ENCODE measurements around the gene CAPN5. TPM values are rescaled to one million over a fixed set of nuclear protein-coding genes. Genes with fewer than 3 reads are reported as not detected.

Gene CAPN5
- total and polyA plus RNA-seq, 2 of the 13 experiments (the other 11 are each of a cell fraction or from before 2014, with no cell fraction given), result 0.27 to 1.2 TPM

DNA sequence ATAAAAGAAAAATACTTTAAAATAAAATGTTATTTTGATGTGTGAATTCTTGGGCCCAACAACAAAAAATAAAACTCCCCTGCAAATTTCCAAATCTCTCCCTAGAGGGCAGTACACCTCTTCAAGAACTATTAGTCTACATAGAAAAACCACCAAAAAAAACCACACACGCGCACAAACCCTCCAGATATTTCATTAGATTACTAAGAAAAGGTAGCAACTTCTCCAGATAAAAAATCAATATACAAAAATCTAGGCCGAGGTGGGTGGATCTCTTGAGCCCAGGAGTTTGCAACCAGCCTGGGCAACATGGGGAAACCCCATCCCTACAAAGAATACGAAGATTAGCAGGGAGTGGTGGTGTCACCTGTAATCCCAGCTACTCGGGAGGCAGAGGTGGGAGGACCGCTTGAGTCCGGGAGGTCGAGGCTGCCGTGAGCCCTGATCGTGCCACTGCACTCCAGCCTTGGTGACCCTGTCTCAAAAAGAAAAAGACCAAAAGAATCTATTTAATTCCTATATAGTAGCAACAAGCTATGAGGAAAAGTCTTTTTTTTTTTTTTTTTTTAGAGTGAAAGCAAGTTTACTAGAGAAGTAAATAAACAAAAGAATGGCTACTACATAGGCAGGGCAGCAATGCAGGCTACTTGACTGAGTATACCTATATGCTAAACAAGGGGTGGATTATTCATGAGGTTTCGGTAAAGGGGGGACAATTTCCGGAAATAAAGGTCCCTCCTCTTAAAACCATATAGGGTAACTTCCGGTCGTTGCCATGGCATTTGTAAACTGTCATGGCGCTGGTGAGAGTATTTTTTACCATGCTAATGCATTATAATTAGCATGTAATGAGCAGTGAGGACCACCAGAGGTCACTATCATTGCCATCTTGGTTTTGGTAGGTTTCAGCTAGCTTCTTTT is 19.5 kb upstream of the CAPN5 start (continued):
- TF ChIP-seq USF2 (IDR thresholded peaks at IDR 0.05; ENCODE audit: low read depth, low read length) (no peak), USF2 (CRISPR knock-in tag; IDR thresholded peaks at IDR 0.05; ENCODE audit: borderline replicate concordance) (peak; percentile 88; the same call in 1 of the 2 replicates), ZNF362 (CRISPR knock-in tag; IDR thresholded peaks at IDR 0.05; ENCODE audit: borderline replicate concordance) (peak; percentile 82; the same call in 1 of the 2 replicates), GABPB1 (CRISPR knock-in tag; IDR thresholded peaks at IDR 0.05) (peak; percentile 72), ZNF460 (CRISPR knock-in tag; IDR thresholded peaks at IDR 0.05; ENCODE audit: borderline replicate concordance) (peak; percentile 85; the same call in 1 of the 2 replicates), ZBTB46 (CRISPR knock-in tag; IDR thresholded peaks at IDR 0.05; ENCODE audit: borderline replicate concordance) (no peak), SAP130 (CRISPR knock-in tag; IDR thresholded peaks at IDR 0.05; ENCODE audit: low read depth) (peak; percentile 65), MXI1 (IDR thresholded peaks at IDR 0.05; ENCODE audit: borderline replicate concordance, low read depth, low read length) (peak; percentile 78; the same call in 1 of the 3 replicates), RFX1 (IDR thresholded peaks at IDR 0.05) (peak; percentile 87), ZNF770 (CRISPR knock-in tag; IDR thresholded peaks at IDR 0.05) (peak; percentile 81), MAZ (IDR thresholded peaks at IDR 0.05; ENCODE audit: borderline replicate concordance, low read depth, low read length) (no peak), MAZ (CRISPR knock-in tag; IDR thresholded peaks at IDR 0.05; ENCODE audit: low read depth) (no peak), ZNF552 (CRISPR knock-in tag; IDR thresholded peaks at IDR 0.05; ENCODE audit: borderline replicate concordance) (no peak), YY1 (IDR thresholded peaks at IDR 0.05; ENCODE audit: insufficient read depth, insufficient replicate concordance, low read depth, low read length) (peak; percentile 86), FOXP4 (CRISPR knock-in tag; IDR thresholded peaks at IDR 0.05) (0 out of 2 replicates have a peak, but pooled peaks have one; percentile 10)

All from HepG2 (cell line).